ENCODE measurements around the gene FXYD7. TPM values are rescaled to one million over a fixed set of nuclear protein-coding genes. Genes with fewer than 3 reads are reported as not detected.
A peak's percentile ranks its signal among the peaks of the same experiment; 100 is the strongest.

Gene FXYD7
- total and polyA plus RNA-seq, 2 of the 13 experiments (the other 11 are each of a cell fraction or from before 2014, with no cell fraction given) = 0.55 TPM; not detected in 1

DNA sequence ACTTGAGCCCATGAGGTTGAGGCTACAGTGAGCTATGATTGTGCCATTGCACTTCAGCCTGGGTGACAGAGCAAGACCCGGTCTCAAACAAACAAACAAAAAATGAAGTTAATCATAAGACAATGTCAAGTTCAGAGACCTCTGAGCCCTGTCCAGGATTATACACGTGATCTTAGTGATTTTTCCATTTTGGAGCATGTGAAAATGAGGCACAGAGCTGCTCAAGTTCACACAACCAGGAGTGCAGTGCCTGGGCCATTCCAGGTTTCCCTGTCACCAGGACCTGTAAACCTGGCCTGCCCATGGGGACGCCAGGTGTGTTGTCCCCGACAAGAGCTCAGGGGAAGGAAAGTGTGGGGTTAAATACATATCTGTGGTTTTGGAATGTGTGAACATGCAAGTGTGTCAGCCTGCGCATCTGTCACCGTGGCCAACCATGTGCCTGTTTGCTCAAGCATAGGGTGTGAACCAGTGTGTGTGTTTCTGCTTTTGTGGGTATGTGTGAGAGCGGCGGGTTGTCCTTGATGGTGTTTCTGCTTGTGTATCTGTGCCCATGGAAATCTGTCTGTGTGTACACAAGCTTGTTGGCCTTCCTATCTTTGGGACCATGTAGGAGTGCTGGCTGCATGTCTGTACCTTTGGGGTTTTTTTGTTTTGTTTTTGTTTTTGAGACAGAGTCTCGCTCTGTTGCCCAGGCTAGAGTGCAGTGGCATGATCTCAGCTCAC lies 5.9 kb upstream of the FXYD7 start (continued):
- no peak for TF ChIP-seq ZNF224 (CRISPR knock-in tag; IDR thresholded peaks at IDR 0.05)
- no peak for TF ChIP-seq RERE (CRISPR knock-in tag; IDR thresholded peaks at IDR 0.05; ENCODE audit: low read depth)
- TF ChIP-seq ZNF160 (CRISPR knock-in tag; IDR thresholded peaks at IDR 0.05) = no peak
- TF ChIP-seq, protein P1, sequence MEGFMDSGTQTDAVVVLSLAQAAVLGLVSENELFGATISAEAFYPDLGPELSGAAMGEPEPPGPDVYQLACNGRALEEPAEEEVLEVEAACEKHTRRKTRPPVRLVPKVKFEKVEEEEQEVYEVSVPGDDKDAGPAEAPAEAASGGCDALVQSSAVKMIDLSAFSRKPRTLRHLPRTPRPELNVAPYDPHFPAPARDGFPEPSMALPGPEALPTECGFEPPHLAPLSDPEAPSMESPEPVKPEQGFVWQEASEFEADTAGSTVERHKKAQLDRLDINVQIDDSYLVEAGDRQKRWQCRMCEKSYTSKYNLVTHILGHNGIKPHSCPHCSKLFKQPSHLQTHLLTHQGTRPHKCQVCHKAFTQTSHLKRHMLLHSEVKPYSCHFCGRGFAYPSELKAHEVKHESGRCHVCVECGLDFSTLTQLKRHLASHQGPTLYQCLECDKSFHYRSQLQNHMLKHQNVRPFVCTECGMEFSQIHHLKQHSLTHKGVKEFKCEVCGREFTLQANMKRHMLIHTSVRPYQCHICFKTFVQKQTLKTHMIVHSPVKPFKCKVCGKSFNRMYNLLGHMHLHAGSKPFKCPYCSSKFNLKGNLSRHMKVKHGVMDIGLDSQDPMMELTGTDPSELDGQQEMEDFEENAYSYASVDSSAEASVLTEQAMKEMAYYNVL (CRISPR knock-in tag; IDR thresholded peaks at IDR 0.05; ENCODE audit: borderline replicate concordance) = peak; percentile 73; the same call in 1 of the 2 replicates
- TF ChIP-seq ZNF292 (CRISPR knock-in tag; IDR thresholded peaks at IDR 0.05; ENCODE audit: borderline replicate concordance, low read depth) = no peak
- no peak for TF ChIP-seq THAP8 (CRISPR knock-in tag; IDR thresholded peaks at IDR 0.05; ENCODE audit: borderline replicate concordance)
- no peak for TF ChIP-seq FOSL1 (CRISPR knock-in tag; IDR thresholded peaks at IDR 0.05; ENCODE audit: borderline replicate concordance)
- TF ChIP-seq ZNF232 (CRISPR knock-in tag; IDR thresholded peaks at IDR 0.05; ENCODE audit: borderline replicate concordance) = 0 out of 2 replicates have a peak, but pooled peaks have one; percentile 60
- no peak for TF ChIP-seq NFIB (CRISPR knock-in tag; IDR thresholded peaks at IDR 0.05; ENCODE audit: borderline replicate concordance)
- no peak for TF ChIP-seq ZNF570 (CRISPR knock-in tag; IDR thresholded peaks at IDR 0.05; ENCODE audit: borderline replicate concordance)
- TF ChIP-seq GFI1 (CRISPR knock-in tag; IDR thresholded peaks at IDR 0.05; ENCODE audit: borderline replicate concordance) = peak; percentile 59; the same call in 1 of the 2 replicates
- TF ChIP-seq FOXO1 (CRISPR knock-in tag; IDR thresholded peaks at IDR 0.05) = no peak; the same call in 1 of the 2 replicates
- TF ChIP-seq, protein P2, sequence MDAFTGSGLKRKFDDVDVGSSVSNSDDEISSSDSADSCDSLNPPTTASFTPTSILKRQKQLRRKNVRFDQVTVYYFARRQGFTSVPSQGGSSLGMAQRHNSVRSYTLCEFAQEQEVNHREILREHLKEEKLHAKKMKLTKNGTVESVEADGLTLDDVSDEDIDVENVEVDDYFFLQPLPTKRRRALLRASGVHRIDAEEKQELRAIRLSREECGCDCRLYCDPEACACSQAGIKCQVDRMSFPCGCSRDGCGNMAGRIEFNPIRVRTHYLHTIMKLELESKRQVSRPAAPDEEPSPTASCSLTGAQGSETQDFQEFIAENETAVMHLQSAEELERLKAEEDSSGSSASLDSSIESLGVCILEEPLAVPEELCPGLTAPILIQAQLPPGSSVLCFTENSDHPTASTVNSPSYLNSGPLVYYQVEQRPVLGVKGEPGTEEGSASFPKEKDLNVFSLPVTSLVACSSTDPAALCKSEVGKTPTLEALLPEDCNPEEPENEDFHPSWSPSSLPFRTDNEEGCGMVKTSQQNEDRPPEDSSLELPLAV (CRISPR knock-in tag; conservative IDR thresholded peaks at IDR 0.05; ENCODE audit: low read depth) = no peak
- TF ChIP-seq ZNF562 (CRISPR knock-in tag; IDR thresholded peaks at IDR 0.05; ENCODE audit: borderline replicate concordance) = no peak
- TF ChIP-seq ZBTB37 (CRISPR knock-in tag; IDR thresholded peaks at IDR 0.05) = no peak
- no peak for TF ChIP-seq SYNCRIP (IDR thresholded peaks at IDR 0.05; ENCODE audit: insufficient read depth, low read depth, low read length)

All from HepG2 (cell line).